ENCODE data around the gene ZDHHC12. TPM values are rescaled to one million over a fixed set of nuclear protein-coding genes. Genes with fewer than 3 reads are reported as not detected.
A peak's percentile ranks its signal among the peaks of the same experiment; 100 is the strongest.

The ZDHHC12 gene
- total and polyA plus RNA-seq, 3 donors from 2014 or later: 36.4 to 57.5 (median 39.3) TPM

DNA sequence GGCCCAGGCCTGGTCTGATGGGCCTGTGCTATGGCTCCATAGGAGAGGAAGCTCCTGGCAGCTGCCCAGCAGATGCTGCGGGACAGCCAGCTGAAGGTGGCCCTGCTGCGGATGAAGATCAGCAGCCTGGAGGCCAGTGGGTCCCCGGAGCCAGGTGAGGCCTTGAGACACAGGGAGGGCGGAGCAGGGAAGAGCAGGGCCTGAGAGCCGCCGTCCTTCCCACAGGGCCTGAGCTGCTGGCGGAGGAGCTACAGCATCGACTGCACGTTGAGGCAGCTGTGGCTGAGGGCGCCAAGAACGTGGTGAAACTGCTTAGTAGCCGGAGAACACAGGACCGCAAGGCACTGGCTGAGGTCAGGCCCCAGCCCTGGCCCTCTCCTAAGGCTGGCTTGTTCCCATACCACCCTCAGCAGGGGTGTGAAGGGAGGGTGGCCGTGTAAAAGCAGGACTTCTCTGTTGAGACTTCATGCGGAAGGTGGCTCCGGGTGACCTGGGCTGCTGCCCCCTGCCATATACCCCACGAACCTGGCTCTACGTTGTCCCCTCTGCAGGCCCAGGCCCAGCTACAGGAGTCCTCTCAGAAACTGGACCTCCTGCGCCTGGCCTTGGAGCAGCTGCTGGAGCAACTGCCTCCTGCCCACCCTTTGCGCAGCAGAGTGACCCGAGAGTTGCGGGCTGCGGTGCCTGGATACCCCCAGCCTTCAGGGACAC is 17.1 kb downstream of the ZDHHC12 start:
- no peak for TF ChIP-seq POLR2A (IDR thresholded peaks at IDR 0.05)
- TF ChIP-seq, protein P1, sequence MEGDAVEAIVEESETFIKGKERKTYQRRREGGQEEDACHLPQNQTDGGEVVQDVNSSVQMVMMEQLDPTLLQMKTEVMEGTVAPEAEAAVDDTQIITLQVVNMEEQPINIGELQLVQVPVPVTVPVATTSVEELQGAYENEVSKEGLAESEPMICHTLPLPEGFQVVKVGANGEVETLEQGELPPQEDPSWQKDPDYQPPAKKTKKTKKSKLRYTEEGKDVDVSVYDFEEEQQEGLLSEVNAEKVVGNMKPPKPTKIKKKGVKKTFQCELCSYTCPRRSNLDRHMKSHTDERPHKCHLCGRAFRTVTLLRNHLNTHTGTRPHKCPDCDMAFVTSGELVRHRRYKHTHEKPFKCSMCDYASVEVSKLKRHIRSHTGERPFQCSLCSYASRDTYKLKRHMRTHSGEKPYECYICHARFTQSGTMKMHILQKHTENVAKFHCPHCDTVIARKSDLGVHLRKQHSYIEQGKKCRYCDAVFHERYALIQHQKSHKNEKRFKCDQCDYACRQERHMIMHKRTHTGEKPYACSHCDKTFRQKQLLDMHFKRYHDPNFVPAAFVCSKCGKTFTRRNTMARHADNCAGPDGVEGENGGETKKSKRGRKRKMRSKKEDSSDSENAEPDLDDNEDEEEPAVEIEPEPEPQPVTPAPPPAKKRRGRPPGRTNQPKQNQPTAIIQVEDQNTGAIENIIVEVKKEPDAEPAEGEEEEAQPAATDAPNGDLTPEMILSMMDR (IDR thresholded peaks at IDR 0.05): no peak
- DNase-seq: peak; percentile 67
- Histone ChIP-seq H3K27me3 (no peaks in the 10 kb centered on the region), H3K9me3 (no peaks in the 10 kb centered on the region), H3K27ac (peak overlapping the region in 1 of 2 donors; percentile 61), H3K36me3 (ENCODE audit: low read depth, missing control alignments) (no peaks in the 10 kb centered on the region), H3K4me3 (no peak overlapping the region), H3K4me1 (peaks cover 7% of the 10 kb centered on the region)
- intact Hi-C loops (cut with DNase I; ENCODE audit: low total_unique reads): no loop called here
- 59 to 67% methylated on average over 12 to 23 of the region's 23 CpGs for WGBS, 2 donors

DNA sequence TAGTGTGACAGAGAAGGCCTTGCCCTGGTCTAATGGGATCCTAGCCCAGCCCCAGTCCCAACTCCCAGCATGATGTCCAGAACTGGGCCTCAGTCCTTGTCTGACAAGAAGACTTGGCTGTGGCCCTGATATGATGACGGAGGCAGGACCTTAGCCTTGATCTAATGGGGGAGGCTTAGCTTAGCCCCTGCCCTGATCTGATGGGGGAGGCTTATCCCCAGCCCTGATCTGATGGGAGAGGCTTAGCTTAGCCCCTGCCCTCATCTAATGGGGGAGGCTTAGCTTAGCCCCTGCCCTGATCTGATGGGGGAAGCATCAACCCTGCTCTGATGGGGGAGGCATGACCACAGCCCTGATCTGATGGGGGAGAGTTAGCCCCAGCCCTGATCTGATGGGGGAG is 17.9 kb downstream of the ZDHHC12 start:
- H3K27ac ChIP-seq: peak overlapping the region in 1 of 2 donors; percentile 61
- TF ChIP-seq, protein P1 (IDR thresholded peaks at IDR 0.05): no peak
- no peak for TF ChIP-seq POLR2A (IDR thresholded peaks at IDR 0.05)
- no peak for DNase-seq
- no peaks in the 10 kb centered on the region for H3K9me3 ChIP-seq
- intact Hi-C loops (cut with DNase I; ENCODE audit: low total_unique reads): no loop called here
- no peak overlapping the region for H3K4me3 ChIP-seq
- H3K36me3 ChIP-seq (ENCODE audit: low read depth, missing control alignments): no peaks in the 10 kb centered on the region
- WGBS, 2 donors: 73% methylated on average over 1 of the region's 1 CpG; no CpG with 5 or more reads in 1 of the 2 donors
- H3K4me1 ChIP-seq: peaks cover 7% of the 10 kb centered on the region
- H3K27me3 ChIP-seq: no peaks in the 10 kb centered on the region

DNA sequence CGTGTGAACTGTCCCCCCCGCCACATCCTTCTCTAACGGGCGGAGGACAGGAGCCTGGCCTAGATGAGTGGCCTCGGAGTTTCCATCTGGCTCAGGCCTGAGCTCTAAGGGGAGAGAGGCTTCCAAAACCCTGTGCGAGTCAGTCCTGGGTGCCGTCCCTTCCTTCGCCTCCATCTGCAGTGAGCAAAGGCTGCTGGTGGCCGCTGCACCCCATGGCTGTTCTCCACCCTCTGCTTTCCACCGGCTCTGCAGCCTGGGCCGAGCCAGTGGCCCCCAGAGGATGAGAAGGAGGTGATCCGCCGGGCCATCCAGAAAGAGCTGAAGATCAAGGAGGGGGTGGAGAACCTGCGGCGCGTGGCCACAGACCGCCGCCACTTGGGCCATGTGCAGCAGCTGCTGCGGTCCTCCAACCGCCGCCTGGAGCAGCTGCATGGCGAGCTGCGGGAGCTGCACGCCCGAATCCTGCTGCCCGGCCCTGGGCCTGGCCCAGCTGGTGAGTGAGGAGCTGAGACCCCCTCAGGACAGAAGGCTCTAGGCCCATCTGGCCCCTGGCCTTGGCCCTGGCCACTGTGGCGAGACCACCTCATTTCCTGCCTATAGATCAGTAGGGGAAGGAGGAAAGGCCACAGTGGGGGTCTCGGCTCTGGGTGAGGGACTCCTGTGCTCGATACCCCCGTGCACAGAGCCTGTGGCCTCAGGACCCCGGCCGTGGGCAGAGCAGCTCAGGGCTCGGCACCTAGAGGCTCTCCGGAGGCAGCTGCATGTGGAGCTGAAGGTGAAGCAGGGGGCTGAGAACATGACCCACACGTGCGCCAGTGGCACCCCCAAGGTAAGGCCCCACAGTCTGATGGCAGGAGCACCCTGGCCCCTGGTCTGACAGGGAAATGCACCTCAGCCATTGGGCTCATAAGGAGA is 18.6 kb downstream of the ZDHHC12 start:
- DNase-seq: no peak
- TF ChIP-seq, protein P1 (IDR thresholded peaks at IDR 0.05): no peak
- no peak for TF ChIP-seq POLR2A (IDR thresholded peaks at IDR 0.05)
- intact Hi-C loops (cut with DNase I; ENCODE audit: low total_unique reads): no loop called here
- H3K36me3 ChIP-seq (ENCODE audit: low read depth, missing control alignments): no peaks in the 10 kb centered on the region
- 93 to 95% methylated on average over 24 to 36 of the region's 36 CpGs for WGBS, 2 donors
- H3K9me3 ChIP-seq: no peaks in the 10 kb centered on the region
- no peak overlapping the region for H3K4me3 ChIP-seq
- H3K4me1 ChIP-seq: peaks cover 7% of the 10 kb centered on the region
- H3K27me3 ChIP-seq: no peaks in the 10 kb centered on the region
- no peak overlapping the region for H3K27ac ChIP-seq

DNA sequence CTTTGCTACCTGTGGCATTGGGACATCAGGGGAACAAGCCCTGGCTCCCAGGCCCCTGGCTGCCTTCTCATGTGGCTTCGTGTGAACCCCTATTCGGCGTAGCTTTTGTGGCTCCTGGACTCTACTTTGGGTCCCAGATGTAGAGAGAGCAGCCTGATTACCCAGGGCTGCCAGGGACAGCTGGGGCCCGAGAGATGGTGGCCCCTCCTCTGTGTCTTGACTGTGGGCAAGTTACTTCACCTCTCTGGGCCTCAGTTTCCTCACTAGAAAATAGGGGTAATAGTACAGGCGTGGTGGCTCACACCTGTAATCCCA is 19.6 kb downstream of the ZDHHC12 start:
- H3K4me1 ChIP-seq: peaks cover 7% of the 10 kb centered on the region
- no peaks in the 10 kb centered on the region for H3K27me3 ChIP-seq
- intact Hi-C loops (cut with DNase I; ENCODE audit: low total_unique reads): no loop called here
- peak overlapping the region in 1 of 2 donors; percentile 36 for H3K27ac ChIP-seq
- 78 to 81% methylated on average over 4 to 5 of the region's 5 CpGs for WGBS, 2 donors
- TF ChIP-seq, protein P1 (IDR thresholded peaks at IDR 0.05): no peak
- no peak for TF ChIP-seq POLR2A (IDR thresholded peaks at IDR 0.05)
- DNase-seq: no peak
- no peaks in the 10 kb centered on the region for H3K36me3 ChIP-seq (ENCODE audit: low read depth, missing control alignments)
- H3K9me3 ChIP-seq: no peaks in the 10 kb centered on the region
- H3K4me3 ChIP-seq: no peak overlapping the region

Data from testis (tissue), 3 donors.